HG02981 (cell line): ENCODE results near the gene ZNF644.
A peak's percentile ranks its signal among the peaks of the same experiment; 100 is the strongest.

ENCODE experiments used
- ATAC-seq: cut with Tn5 transposase; IDR thresholded peaks from one replicate; pipeline ENCODE4 v1.9.1; 2021; ENCODE audit warnings: mild to moderate bottlenecking, moderate library complexity; ENCODE audit not compliant: unreplicated experiment

Gene ZNF644

DNA sequence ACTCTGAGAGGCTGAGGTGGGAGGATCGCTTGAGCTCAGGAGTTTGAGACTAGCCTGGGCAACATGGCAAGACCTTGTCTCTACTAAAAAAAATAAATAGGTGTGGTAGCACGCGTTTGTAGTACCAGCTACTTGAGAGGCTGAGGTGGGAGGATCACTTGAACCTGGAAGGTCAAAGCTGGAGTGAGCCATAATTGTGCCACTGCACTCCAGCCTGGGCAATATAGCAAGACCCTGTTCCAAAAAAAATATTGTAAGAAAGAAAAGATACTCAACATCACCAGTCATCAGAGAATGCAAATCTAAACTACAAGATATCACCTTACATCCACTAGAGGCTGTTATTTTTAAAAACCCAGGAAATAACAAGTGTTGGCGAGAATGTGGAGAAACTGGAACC, 32.5 kb downstream of the ZNF644 start:
- no peak for ATAC-seq

GRCh38 chr1:90987841-90988240, 34.0 kb downstream of the ZNF644 start:
- no peak for ATAC-seq

- no peak for ATAC-seq
Observed at GRCh38 chr1:90986953-90987352, 34.9 kb downstream of the ZNF644 start.

DNA sequence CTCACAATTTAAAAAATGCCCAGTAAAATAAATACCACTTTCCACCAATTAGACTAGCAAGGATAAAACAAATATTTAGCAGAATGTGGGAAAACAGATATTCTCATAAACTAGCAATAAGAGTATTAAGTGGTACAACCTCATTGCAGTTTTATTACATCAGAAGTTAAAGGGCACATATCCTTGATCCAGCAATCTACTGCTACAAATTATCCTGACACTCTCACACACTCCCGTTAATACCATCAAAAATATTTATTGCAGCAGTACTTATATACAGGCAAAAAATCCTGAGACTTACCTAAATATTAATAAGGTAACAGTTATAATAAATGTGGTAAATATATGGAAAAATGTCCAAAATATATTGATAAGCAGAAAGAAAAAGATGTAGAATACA, 44.3 kb downstream of the ZNF644 start:
- no peak for ATAC-seq

- ATAC-seq = no peak
Observed at GRCh38 chr1:90973897-90974798, 47.7 kb downstream of the ZNF644 start.

DNA sequence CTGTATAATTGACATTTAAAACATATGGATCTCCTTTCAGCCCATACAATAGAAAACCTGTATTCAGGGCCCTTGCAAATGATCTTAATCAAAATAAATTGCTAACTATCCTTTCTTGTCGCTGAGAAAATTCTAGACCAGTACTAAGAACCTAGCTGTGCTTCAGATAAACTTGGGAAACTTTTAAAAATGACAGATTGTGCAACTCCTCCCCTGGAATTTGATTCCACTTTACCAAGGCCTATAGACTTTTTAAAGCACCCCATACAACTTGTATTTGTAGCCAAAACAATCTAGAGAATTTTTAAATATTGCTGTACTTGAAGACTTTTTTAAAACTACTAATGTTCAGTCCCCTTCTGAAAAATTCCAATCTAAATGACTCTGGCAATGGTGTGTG, 51.6 kb downstream of the ZNF644 start:
- ATAC-seq = no peak

GRCh38 chr1:90969241-90969640, 52.6 kb downstream of the ZNF644 start:
- ATAC-seq = no peak

DNA sequence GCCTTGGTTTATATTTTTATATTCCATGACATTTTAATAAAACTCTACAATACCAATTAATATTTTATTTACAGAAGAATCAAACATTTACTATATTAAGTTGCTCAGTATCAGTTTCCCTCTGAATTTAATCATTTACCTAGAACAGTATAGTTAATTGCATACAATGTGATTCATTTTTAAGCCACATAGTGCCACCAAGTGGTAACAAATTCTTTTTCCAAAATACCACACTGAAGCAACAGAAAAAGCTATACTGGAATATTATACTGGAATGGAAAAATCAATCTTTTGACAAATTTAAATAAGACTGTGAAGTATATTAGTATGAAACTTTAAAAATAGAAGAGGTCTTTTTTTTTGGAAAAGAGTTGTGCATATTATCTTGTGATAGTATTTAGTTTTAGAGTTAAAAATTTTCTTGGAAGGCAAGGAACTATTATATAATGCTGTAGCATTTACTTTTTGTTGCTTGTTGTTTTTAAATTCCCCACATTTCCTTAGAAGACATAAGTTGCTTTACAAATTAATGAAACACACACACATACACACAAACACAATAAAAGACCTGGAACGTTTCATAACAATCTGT, 57.3 kb downstream of the ZNF644 start:
- ATAC-seq = peak; percentile 71

DNA sequence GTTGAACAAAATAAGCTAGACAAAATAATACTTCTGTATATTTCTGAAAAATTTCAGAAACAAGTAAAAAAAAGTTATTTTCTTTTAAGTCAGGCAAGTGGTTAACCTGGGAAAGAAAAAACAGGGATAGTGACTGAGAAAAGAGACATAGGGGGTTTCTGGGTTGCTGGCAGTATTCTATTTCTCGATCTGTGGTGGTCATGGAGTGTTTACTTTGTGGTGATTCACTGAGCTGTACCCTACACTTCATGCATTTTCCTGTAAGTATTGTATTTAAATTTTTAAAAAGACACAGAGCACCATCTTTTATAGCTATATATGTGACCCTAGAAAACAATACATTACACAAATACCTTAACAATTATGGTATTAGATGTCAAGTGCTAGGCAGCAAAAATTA, 58.2 kb downstream of the ZNF644 start:
- no peak for ATAC-seq

DNA sequence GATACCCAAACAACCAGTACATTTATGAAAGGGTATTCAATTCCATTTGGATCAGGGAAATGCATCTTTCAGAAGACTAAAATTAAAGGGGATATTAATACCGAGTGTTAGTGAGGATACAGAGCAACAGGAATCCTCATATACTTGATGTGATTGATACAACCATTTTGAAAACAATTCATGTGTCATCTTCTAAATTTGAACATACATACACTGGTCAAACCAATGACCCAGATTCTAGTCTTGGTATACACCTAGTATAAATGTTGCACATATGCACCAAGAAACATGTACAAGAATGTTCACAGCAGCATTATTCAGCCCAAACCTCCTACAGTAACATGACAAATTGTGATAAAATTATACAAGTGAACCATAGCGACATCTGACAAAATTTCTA, 58.6 kb downstream of the ZNF644 start:
- no peak for ATAC-seq

- peak; percentile 70 for ATAC-seq
Observed at GRCh38 chr1:90959352-90960206, 62.3 kb downstream of the ZNF644 start.

DNA sequence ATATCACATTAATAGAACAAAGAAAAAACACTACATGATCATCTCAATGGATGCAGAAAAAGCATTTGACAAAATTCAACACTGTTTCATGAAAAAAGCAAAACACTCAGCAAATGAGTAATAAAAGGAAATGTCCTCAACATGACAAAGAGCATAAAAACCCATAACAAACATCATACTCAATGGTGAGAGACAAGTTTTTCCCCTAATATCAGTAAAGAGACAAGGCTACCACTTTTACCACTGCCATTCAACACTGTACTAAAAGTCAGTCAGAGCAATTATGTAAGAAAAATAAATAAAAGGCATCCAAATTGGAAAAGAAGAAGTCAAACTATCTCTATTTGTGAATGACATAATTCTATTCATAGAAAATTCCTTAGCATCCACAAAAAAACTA, 64.3 kb downstream of the ZNF644 start:
- no peak for ATAC-seq

- no peak for ATAC-seq
Observed at GRCh38 chr1:90955769-90956168, 66.1 kb downstream of the ZNF644 start.

DNA sequence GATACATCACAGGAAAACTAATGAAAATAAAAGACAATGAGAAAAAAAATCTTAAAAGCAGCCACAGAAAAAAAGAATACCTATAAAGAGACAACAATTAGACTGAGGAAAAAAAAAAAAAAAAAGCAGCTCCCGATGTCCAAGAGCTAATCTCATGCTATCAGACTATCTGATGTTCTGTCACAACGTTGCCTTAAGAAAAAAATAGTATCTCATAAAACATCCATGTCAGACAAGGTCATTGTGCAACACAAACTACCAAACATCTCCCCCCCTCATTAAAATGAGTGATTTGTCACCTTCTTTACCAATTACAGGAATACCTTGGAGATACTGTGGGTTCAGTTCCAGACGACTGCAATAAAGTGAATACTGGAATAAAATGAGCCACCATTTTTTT, 68.9 kb downstream of the ZNF644 start:
- no peak for ATAC-seq

GRCh38 chr1:90951009-90951408, 70.8 kb downstream of the ZNF644 start:
- no peak for ATAC-seq

- ATAC-seq = no peak
Observed at GRCh38 chr1:90948301-90948700, 73.5 kb downstream of the ZNF644 start.

DNA sequence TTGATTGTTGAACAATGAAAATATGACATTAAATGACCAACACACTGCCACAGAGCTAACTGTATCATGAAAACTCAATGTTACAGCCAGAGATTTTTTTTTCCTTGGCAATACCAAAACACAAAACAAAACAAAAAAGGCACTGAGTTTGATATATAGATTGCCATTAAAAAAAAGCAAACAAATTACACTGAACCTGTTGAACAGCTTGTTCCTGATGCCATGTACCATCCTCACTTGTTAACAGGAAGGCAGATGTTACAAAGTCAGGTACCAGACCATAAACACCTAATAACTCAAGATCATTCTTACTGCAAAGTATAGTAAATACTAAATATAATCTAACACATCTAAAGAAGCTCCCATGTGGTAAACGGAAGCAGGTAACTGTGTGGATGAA, 75.2 kb downstream of the ZNF644 start:
- no peak for ATAC-seq

DNA sequence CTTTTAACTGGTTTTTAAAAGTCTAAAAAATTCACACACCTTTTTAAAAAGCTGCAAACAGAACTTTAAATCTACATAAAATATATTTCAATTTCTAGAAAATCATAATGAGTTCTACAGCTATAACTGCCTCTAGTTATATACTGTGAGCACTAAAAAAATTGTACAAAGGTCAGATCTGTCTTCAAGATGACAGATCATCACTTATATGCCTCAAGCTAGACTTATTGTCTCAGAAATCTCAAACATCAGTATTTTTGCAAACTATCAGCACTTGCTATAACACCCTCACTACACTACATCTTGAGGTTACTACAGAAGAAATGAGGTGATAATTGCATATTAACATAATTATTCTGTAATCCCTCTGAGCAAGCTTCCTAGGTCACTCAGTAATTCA, 76.5 kb downstream of the ZNF644 start:
- no peak for ATAC-seq

GRCh38 chr1:90943966-90944365, 77.9 kb downstream of the ZNF644 start:
- no peak for ATAC-seq

- no peak for ATAC-seq
Observed at GRCh38 chr1:90940746-90941145, 81.1 kb downstream of the ZNF644 start.

- no peak for ATAC-seq
Observed at GRCh38 chr1:90936731-90937130, 85.1 kb downstream of the ZNF644 start.

DNA sequence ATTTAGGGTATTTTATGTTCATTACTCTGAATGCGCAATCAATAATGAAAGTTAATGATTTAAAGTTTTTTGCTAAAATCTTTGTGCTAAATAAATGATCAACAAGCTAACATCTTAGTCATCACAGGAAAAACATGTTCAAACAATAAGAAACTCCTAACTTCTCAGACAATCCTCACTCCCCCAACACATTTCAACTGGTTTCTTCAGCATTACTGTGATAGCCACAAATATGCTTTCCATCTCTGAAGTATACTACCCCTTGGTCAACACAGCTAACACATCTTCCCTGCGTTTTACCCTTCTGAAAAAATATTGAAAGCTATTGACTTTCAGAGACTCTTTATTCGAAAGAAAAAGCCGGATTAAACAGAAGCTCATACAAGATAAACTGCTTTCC, 85.8 kb downstream of the ZNF644 start:
- no peak for ATAC-seq
